22Rv1 (cell line): ENCODE data around the gene PHLDB2.

Experiments
- H3K27ac ChIP-seq: fragments of 450-650 bp; 2 replicates; pipeline ENCODE4 v1.5.1; 2017
- CTCF ChIP-seq: fragments of 450-650 bp; IDR thresholded peaks from 2 replicates; pipeline ENCODE4 v1.5.1; 2017; ENCODE audit warnings: mild to moderate bottlenecking
- ZFX ChIP-seq: fragments of 450-650 bp; IDR thresholded peaks from 2 replicates; pipeline ENCODE4 v1.6.1; 2017; ENCODE audit warnings: antibody characterized with exemption, borderline replicate concordance

PHLDB2 gene

GRCh38 chr3:111829023-111829422 is 30.0 kb upstream of the PHLDB2 start:
- no peak for TF ChIP-seq ZFX
- no peak for TF ChIP-seq CTCF
- no peak overlapping the region for H3K27ac ChIP-seq

- H3K27ac ChIP-seq: no peak overlapping the region
- no peak for TF ChIP-seq ZFX
- TF ChIP-seq CTCF: no peak
These were observed 27.2 kb upstream of the PHLDB2 start for GRCh38 chr3:111831840-111832239.

DNA sequence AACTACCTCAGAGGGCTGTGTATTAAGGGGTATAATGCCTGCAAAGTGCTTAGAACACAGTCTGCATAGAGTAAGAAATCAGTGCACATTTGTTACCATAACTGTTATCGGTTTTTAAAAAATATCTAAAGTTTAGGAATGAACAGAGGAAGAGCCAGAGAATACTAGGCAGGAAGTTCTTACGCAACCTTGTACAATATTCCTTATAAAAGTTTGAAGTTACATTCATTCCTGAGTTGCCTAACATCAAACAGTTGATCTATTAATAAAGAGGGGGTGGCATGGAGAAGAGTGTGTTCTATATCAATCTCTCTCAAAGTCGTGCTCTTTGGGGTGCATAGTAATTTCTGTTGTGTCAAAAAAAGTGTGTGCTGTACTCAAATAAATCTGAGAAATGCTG is 22.0 kb upstream of the PHLDB2 start:
- no peak overlapping the region for H3K27ac ChIP-seq
- TF ChIP-seq CTCF (no peak), ZFX (no peak)

GRCh38 chr3:111838133-111838532 is 20.9 kb upstream of the PHLDB2 start:
- TF ChIP-seq CTCF (no peak), ZFX (no peak)
- no peak overlapping the region for H3K27ac ChIP-seq

GRCh38 chr3:111846039-111846438 is 13.0 kb upstream of the PHLDB2 start:
- no peak overlapping the region for H3K27ac ChIP-seq
- TF ChIP-seq CTCF (no peak), ZFX (no peak)

- H3K27ac ChIP-seq: no peak overlapping the region
- TF ChIP-seq ZFX (no peak), CTCF (no peak)
These were observed 12.3 kb upstream of the PHLDB2 start for GRCh38 chr3:111846717-111847116.

- no peak overlapping the region for H3K27ac ChIP-seq
- TF ChIP-seq ZFX (no peak), CTCF (no peak)
These were observed 10.8 kb upstream of the PHLDB2 start for GRCh38 chr3:111848283-111848682.
